GOT3 (cell line): Measurements from ENCODE around the gene FAM53A.
"Not testable (repeated sequence)": the region's sequence is repeated elsewhere in the genome, so short reads cannot be mapped to it uniquely, and the experiment has no call there.

Source experiments
- DNase-seq: peaks from one replicate; lab custom pipeline; 2025; ENCODE audit warnings: mixed read lengths; lab: John Stamatoyannopoulos, UW

Gene FAM53A

GRCh38 chr4:1716065-1716945, 32.2 kb upstream of the FAM53A start:
- no peak for DNase-seq

DNA sequence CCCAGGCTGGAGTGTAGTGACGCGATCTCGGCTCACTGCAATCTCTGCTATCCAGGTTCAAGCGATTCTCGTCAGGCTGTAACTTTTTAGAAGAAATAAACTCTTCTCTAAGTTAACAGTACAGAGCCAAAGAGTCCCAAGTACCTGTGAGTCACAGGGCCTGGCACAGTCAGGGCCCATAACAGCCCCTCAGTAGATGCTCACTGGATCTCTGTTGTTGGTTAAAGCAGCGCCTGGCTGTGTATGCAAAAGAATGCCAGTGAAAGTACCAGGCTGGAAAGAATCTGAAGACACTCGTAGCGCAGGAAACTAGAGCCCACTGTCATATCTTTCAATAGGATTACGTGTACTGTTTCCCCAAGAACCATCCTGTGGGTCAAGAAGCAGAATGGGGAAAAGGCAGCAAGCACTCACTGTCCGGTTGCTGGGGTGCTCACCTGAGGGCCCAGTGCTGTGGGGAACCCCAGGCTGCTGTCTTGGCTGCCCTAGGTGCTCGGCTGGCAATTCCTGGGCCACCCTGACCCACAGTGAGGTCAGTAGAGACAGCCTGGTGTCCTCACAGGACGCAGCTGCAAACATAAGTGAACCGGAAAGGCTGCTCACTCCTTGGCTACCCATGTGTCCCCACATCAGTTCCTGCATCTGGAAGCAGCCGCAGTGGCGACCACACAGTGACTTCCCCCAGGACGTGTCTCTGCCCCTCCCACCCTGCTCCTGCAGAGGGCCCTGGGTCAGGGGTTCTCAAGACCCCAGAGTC, 31.1 kb upstream of the FAM53A start:
- no peak for DNase-seq

DNA sequence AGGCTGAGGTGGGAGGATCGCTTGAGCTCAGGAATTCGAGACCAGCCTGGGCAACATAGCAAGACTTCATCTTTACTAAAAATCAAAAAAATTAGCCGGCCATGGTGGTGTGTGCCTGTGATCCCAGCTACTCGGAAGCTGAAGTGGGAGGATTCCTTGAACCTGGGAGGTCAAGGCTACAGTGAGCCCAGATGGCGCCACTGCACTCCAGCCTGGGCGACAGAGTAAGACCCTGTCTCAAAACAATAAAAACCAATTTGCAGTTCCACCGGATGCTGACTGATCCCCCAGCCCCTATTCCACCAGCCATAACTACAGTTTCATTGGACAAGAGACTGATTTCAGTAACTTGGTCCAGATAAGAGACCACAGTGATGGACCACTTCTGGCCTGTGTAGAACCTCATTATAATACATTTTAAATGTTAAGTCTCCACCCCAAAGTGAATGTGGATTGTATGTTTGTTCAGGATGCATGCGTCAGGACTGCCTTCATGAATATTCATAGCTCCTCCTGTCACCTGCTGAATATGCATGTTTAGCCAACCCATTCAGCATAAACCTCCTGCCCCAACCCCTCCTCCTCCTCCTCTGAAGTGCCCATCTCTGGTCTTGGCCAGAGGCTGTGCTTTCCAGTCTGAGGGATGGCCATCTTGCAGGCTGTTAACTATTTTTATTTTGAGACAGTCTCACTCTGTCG, 30.3 kb upstream of the FAM53A start:
- DNase-seq, result no peak

- no peak for DNase-seq
Observed at GRCh38 chr4:1713003-1713851, 29.1 kb upstream of the FAM53A start.

DNA sequence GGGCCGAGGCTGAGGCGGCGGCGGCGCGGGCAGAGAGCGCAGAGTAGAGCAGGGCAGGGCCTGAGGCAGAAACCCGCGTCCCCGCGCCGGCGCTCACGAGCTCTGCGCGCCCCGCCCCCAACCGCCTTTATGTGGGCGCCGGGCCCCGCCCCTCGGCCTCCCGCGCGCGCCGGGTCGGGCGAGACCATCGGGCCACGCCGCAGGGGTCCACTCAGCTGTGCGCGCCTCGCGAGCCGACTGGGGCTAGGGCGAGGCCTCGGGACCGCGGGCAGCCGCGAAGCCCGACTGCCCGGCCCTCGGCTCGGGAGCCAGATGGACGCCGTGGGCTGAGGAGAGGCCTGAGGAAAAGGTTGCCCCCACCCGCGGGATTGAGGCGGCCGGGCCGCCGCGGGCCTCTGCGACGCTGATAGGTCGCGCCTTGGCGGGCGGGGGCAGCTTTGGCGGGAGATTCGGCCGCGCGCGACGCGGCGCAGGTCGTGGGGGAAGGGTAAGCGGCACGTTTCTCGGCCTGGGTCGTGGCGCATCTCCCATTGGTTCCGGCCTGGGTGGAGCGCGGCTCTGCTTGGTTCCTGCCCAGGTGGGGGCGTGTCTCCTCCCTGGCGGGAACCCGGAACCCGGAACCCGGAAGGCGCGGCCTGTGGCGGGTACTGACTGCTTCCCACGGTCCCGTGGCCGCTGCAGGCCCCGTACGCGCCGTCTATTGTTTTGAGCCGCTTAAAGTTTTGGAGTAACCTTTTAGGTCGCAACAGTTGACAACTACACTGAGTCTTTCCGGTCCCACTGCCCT, 28.3 kb upstream of the FAM53A start, which contains the start of gene SLBP:
Gene SLBP (minus strand): TSS at position 104 of the 787 bp plus-strand sequence. CDS start 131 bp downstream, outside the sequence.
- DNase-seq, result peak; percentile 84

DNA sequence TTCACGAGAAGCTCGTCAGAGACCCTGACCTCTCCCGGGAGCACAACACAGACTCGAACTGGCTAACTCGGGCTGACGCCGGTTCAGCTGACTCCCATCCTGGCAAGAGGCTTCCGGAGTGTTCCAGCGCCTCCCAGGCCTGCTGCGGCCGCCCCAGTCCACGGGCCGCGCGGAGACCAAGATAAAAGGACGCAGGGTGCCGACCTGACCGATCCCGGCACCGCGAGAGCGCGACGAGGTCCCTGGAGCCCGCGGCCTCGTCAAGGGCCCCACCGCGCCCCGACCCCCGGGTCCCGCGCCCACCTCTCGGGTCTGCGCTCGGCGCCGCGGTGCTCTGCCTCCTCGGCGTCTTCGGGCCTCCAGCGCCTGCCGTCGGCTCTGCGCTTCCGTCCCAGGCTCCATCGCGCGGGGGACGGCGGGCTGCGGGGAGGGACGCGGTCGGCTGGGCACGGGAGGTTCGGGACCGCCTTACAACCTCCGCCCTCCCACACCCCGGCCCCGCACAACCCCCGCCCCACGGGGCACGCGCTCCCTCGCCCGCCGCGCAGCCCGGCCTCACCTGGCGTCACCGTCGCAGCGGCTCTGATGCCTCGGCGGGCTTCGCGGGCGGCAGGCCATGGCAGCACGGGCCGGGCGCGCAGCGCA, 27.6 kb upstream of the FAM53A start:
- no peak for DNase-seq

DNA sequence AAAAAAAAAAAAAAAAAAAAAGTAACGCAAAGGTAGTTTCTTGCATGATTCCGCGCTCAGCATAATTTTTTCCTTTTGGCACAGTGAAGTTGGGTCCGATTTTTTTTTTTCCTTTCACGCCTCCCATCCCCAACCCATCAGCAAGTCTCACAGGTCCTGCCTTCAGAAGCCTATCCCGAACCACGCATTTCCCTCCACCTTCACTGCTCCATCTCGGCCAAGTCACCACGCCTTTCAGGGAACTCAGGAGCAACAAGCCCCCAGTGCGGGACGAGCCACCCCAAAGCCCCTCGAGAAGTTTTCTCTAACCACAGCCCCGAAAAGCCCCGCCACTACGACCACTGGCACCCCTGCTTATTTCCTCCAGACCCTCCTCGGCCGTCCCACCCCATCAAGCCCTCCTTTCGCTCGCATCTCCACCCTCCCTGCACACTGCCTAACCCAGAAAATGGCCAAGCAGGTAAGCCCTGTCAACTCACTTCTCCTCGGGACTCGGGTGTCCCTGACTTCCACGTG, 27.0 kb upstream of the FAM53A start:
- DNase-seq, result no peak

- DNase-seq, result no peak
Observed at GRCh38 chr4:1708581-1708980, 24.5 kb upstream of the FAM53A start.

GRCh38 chr4:1706358-1706757, 22.2 kb upstream of the FAM53A start:
- DNase-seq, result no peak

DNA sequence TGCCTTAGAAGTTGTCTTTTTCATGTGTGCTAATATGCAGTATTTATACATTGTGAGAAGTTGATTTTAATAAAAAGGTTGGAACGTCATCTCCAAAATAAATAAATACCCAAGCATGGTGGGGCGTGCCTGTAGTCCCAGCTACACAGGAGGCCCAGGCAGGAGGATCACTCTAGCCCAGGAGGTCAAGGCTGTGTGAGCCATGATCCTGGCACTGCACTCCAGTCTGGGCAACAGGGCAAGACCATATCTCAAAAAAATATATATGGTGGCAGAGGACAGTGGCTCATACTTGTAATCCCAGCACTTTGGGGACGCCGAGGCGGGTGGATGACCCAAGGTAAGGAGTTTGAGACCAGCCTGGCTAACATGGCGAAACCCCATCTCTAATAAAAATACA, 21.6 kb upstream of the FAM53A start:
- DNase-seq, result no peak

DNA sequence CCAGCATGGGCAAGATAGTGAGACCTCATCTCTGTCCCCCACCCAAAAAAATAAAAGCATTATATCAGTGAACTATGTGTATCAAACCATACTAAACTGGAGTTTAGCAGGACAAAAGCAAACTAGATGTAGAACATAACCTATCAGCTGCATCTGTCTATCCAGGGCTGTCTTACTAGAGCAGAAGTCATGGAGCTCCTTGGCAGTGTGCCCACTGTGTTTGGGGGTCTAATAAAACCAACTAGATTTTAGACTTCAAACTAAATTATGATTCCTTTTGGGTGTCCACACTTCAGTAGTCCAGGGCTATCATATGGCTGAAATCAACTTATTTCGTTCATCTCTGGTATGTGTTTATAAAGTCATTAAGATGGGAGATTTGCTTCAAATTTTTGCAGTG, 19.8 kb upstream of the FAM53A start:
- DNase-seq, result no peak

DNA sequence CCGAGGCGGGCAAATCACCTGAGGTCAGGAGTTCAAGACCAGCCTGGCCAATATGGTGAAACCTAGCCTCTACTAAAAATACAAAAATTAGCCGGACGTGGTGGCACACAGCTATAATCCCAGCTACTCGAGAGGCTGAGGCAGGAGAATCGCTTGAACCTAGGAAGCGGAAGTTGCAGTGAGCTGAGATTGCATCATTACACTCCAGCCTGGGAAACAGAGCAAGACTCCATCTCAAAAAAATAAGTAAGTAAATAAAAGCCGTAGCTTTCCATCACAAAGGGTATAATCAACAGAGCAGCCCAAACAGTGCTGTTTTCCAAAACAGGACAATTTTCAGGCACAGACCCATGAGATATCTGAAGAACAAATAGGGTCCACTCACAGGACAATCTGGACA, 17.6 kb upstream of the FAM53A start:
- DNase-seq, result not testable (repeated sequence)

DNA sequence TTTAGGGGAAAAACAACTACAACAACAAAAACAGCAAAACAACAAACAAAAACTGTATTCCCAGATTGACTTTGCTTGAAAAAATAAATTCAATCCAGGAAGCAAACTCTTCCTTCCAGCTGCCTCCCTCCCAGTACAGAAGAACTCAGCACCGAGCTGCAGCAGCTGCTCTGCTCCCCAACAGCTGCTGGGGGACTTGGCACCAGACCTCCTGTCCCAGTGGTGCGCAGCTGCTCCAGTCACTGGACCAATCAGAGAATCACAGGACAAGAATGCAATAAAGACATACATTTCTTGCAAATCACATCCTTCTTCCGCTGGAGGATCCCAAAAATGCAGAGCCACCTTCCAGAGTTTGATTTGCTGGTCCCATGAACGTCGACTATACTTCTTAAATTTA, 11.8 kb upstream of the FAM53A start:
- DNase-seq, result no peak

DNA sequence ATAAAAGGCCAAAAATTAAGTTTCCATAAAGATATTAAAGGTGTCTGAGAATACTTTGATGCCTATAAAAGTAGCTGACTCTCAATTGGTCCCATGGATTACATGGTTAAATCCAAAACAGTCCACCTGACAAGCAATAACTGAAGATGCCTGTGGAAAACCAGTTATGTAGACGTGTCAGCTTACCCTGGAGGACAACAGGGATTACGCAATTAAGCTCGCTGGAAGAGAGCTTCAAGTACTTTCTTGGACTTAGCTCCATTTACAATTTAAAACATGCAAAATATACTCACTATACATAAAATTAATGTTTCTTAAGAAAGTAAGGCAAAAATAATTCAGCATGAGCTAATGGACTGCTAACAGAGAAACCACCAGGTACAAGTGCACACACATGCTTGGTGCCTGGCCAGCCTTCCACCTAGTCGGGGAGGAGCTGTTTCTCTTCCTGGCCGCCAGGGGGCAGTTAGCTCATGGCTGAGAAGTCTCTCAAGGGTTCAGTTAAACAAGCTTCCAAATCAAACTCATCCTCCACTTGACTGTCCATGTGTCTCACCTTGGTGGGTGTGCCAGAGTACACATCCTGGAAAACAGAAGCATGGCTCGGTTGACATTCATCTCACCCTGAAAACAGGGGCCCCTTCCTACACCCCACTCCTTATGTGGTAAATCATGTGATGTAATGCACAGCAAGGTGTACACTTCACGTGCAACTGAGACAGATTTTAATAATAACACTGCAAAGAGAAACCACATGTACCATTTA, 9.2 kb upstream of the FAM53A start:
- DNase-seq, result no peak

GRCh38 chr4:1691737-1692373, 7.7 kb upstream of the FAM53A start:
- DNase-seq, result no peak

DNA sequence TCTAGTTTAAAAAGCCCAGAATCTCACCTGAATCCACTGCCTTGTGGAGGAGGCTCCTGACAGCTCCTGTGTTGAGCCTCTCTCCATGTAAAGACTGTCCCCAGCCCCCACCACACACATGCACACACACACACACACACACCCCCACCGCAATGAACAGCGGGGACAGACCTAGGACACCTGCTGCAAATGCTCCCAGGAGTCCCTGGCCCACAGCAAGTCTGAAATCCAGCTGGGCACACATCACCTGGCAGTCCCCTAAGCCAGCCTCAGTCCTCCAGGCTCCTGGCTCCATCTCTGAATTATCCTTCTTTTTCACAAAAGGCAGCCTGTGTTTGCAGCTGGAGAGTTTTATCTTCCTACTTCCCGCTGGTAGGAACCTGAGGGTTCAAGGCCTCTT, 6.6 kb upstream of the FAM53A start:
- no peak for DNase-seq

DNA sequence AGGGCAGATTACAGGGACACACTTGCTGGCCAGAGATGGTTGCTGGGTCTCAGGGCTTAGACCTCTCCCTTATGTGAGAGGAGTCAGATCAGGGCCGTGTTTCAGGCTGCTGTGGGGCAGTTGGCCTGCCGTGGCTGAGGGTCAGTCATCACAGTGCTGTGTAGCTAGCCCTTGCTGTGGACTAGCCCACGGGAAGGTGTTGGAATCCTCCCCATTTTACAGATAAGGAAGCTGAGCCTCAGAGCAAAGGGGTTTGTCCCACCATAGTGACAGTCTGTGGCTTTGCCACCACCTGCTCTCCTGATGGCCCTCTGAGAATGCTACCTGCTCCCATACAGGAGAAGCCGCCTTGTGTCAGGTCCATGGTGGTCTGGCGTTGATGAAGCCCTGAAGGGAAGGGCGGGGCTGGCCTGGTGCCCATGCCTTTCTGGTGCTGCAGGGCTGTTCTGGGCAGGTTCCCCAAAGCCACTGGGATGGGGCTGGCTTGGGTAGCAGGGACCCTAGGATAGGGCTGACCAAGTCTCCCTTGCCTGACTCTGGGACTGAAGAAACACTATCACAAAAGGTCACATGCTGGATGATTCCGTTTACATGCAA, 2.4 kb upstream of the FAM53A start:
- no peak for DNase-seq
